NB4 (cell line): ENCODE data around the gene PDE8A.

Experiments used
- CTCF ChIP-seq: IDR thresholded peaks from one replicate; pipeline ENCODE4 v1.5.1; 2012; ENCODE audit warnings: low read depth, low read length
- MAX ChIP-seq: IDR thresholded peaks from 2 replicates; pipeline ENCODE4 v1.6.1; 2011; ENCODE audit warnings: low read depth, low read length
- MYC ChIP-seq: IDR thresholded peaks from 2 replicates; pipeline ENCODE4 v1.6.1; 2011; ENCODE audit warnings: low read depth, low read length
- POLR2A ChIP-seq: IDR thresholded peaks from 2 replicates; pipeline ENCODE4 v1.6.1; 2011; ENCODE audit warnings: mild to moderate bottlenecking; ENCODE audit not compliant: insufficient read length; ENCODE audit errors: extremely low read depth

DNA sequence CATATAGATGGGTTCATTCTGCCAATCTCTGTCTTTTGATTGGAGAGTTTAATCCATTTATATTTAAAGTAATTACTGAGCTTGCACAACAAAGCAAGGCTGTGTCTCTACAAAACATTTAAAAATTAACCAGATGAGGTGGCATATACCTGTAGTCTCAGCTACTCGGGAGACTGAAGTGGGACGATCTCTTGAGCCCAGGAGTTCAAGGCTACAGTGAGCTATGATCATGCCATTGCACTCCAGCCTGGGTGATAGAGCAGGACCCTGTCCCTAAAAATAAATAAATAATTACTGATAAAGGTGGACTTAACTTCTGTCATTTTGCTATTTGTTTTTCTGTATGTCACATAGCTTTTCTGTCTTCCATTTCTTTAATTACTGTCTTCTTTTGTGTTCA, 78.1 kb downstream of the PDE8A start:
- TF ChIP-seq CTCF, result no peak
- no peak for TF ChIP-seq MAX
- TF ChIP-seq POLR2A, result no peak
- TF ChIP-seq MYC, result no peak
